Brain microvascular endothelial cell (primary cell): ENCODE results near the gene PEAK1.
A peak's percentile ranks its signal among the peaks of the same experiment; 100 is the strongest.

Experiments used
- DNase-seq: peaks from one replicate; pipeline ENCODE4 v3.0.0-alpha.2; 2020
- H3K27ac ChIP-seq: fragments of 250-450 bp; sonication (Bioruptor Pico); 2 replicates; pipeline ENCODE4 v1.5.1; 2020; ENCODE audit warnings: mild to moderate bottlenecking, moderate library complexity
- H3K27me3 ChIP-seq: fragments of 250-450 bp; sonication (Bioruptor Pico); replicated peaks from 2 replicates; pipeline ENCODE4 v1.5.1; 2020; ENCODE audit warnings: mild to moderate bottlenecking
- H3K36me3 ChIP-seq: fragments of 250-450 bp; sonication (Bioruptor Pico); replicated peaks from 2 replicates; pipeline ENCODE4 v1.5.1; 2020; ENCODE audit warnings: mild to moderate bottlenecking
- H3K4me3 ChIP-seq: 2 replicates; pipeline ENCODE4 v1.5.1; 2011; ENCODE audit warnings: low read depth, mild to moderate bottlenecking, control low read depth, low read length, moderate library complexity
- in situ Hi-C: cut with HindIII; loops from 2 replicates; pipeline ENCODE4 v1.10.0; 2017; ENCODE audit warnings: low sequenced_read_pairs, low pct_ligation_motif_present
- TF ChIP-seq, protein P1 (sequence below): IDR thresholded peaks from 2 replicates; pipeline ENCODE4 v1.5.1; 2011; ENCODE audit warnings: low read depth, mild to moderate bottlenecking, moderate library complexity, low read length, control low read depth, inconsistent platforms; ENCODE audit errors: missing control alignments

Gene PEAK1

DNA sequence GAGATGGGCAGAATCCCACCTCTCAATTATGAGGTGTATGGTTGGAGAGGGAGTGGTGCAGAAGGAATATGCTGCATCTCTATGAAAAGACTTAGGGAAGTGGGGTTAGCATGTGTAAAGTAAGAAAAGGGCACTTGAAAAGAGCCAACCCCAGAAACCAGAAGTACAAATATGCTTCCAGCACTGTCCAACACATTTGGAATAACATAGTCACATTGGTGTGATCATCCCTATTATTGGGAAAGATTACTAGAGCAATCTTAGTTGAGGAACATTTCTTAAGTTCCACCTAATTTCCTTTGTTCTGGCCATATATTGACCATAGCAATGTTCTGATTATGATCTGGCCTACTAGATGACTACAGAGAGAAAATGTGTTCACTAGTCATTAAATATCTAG is 35.0 kb upstream of the PEAK1 start:
- Histone ChIP-seq H3K36me3 (no peaks in the 10 kb centered on the region), H3K4me3 (no peak overlapping the region), H3K27me3 (no peaks in the 10 kb centered on the region), H3K27ac (peak overlapping the region; percentile 79)
- TF ChIP-seq, protein P1, sequence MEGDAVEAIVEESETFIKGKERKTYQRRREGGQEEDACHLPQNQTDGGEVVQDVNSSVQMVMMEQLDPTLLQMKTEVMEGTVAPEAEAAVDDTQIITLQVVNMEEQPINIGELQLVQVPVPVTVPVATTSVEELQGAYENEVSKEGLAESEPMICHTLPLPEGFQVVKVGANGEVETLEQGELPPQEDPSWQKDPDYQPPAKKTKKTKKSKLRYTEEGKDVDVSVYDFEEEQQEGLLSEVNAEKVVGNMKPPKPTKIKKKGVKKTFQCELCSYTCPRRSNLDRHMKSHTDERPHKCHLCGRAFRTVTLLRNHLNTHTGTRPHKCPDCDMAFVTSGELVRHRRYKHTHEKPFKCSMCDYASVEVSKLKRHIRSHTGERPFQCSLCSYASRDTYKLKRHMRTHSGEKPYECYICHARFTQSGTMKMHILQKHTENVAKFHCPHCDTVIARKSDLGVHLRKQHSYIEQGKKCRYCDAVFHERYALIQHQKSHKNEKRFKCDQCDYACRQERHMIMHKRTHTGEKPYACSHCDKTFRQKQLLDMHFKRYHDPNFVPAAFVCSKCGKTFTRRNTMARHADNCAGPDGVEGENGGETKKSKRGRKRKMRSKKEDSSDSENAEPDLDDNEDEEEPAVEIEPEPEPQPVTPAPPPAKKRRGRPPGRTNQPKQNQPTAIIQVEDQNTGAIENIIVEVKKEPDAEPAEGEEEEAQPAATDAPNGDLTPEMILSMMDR = no peak
- DNase-seq = no peak
- in situ Hi-C loops = no loop called here

- Histone ChIP-seq H3K27me3 (no peaks in the 10 kb centered on the region), H3K27ac (peak overlapping the region; percentile 79), H3K36me3 (no peaks in the 10 kb centered on the region), H3K4me3 (no peak overlapping the region)
- TF ChIP-seq, protein P1 = no peak
- peak; percentile 49 for DNase-seq
- in situ Hi-C loops = no loop called here
Measured at GRCh38 chr15:77454265-77454664, 34.4 kb upstream of the PEAK1 start.

DNA sequence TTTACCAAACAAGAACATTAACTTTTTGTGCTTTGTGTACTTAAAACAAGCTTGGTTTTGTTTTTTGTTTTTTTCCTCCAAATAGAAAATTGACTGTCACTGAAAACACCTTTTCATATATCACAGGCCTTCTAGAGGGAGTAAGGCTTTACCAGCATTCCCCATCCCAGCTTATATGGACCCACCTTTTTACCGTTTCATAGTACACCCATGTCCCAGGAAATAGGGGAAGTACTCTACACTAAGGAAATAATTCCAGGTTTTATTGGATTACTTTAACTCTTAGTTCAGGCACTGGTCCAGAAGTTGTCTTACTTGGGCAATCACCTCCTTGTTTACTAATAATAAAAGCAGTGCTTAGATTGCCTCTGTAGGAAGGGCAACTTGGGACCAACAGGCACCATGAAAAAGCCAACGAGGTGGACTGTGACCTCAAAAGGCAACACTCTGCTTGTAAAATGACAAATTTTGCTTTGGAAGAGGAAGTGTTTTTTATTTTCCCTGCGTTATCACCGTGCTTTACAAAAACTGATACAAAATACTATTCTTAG is 27.0 kb upstream of the PEAK1 start:
- H3K36me3 ChIP-seq = no peaks in the 10 kb centered on the region
- H3K27me3 ChIP-seq = no peaks in the 10 kb centered on the region
- TF ChIP-seq, protein P1 = no peak
- H3K4me3 ChIP-seq = no peak overlapping the region
- H3K27ac ChIP-seq = no peak overlapping the region
- DNase-seq = no peak
- in situ Hi-C loops = no loop called here

DNA sequence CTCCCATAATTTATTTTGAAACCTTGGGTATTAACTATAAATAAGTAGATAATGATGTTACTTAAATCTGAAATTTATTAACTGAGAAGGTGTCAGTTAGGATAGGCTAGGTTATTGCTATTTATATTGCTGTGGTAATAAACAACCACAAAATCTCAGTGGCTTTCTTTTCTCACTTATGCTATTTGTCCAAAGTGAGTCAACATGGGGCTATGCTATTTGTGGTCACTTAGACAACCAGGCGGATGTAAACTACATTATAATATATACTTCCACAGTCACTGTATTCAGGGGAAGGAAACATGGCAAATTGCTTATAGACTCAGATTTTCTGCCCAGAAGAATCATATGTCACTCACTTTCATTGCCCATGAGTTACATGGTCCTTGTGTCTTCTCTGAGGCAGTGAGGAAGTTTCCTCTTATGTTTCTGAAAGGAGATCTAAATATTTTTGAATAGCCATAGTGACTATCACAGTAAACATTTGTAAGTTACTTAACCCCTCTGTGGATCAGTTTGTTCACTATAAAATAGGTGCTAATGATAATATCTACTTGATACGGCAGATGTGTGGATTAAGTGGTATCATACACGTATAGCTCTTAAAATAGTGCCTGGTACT is 20.6 kb upstream of the PEAK1 start:
- TF ChIP-seq, protein P1 = no peak
- peak; percentile 67 for DNase-seq
- Histone ChIP-seq H3K27me3 (no peaks in the 10 kb centered on the region), H3K36me3 (no peaks in the 10 kb centered on the region), H3K4me3 (no peak overlapping the region), H3K27ac (peak overlapping the region; percentile 21)
- in situ Hi-C loops = no loop called here

DNA sequence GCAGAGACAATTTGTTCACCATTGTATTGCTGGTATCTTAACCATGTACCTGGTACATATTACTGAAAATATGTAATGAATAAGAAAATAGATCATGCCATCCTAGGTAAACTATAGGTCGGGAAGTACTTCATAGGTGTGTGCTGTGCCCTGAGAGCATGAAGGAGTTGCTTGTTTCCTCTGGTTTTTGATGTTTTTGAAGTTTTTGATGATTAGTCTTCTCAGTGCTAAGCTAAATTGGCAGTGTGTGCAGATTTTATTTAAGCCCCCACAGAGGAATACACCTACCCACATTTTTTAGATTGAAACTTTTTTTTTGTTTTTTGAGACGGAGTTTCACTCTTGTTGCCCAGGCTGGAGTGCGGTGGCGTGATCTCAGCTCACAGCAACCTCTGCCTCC is 17.4 kb upstream of the PEAK1 start:
- TF ChIP-seq, protein P1 = no peak
- H3K27me3 ChIP-seq = no peaks in the 10 kb centered on the region
- DNase-seq = no peak
- no peak overlapping the region for H3K4me3 ChIP-seq
- in situ Hi-C loops = no loop called here
- H3K27ac ChIP-seq = no peak overlapping the region
- H3K36me3 ChIP-seq = no peaks in the 10 kb centered on the region

DNA sequence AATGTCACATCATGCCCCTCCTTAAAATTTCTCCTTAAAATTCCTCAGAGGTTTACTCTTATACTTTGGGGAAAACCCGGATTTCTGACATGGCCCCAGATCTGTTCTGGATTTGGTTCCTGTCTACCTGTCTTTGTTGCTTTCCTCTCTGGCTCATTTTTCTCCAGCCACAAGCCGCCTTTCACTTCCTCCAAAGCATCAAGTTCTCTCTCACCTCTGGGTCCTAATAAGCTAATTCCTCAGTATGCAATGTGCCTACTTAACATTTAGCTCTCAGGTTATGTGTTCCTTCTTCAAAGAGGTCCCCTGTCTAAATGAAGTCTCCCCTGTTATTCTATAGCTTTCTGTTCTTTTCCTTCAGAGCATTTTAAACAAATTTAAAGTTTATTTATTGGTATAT is 16.9 kb upstream of the PEAK1 start:
- Histone ChIP-seq H3K27ac (no peak overlapping the region), H3K36me3 (no peaks in the 10 kb centered on the region), H3K27me3 (no peaks in the 10 kb centered on the region), H3K4me3 (no peak overlapping the region)
- DNase-seq = no peak
- TF ChIP-seq, protein P1 = no peak
- in situ Hi-C loops = no loop called here
